H9 (cell line): ENCODE data around the gene ARFGEF2. TPM values are rescaled to one million over a fixed set of nuclear protein-coding genes. Genes with fewer than 3 reads are reported as not detected.

ENCODE experiments used
- DNase-seq: peaks from one replicate; pipeline ENCODE4 v3.0.0-alpha.2; 2017
- H2AFZ ChIP-seq: one replicate; pipeline ENCODE4 v1.6.1; 2013; ENCODE audit warnings: mild to moderate bottlenecking, low read length, control low read depth, moderate library complexity
- H2AK5ac ChIP-seq: 2 replicates; pipeline ENCODE4 v1.6.1; 2013; ENCODE audit warnings: low read length, control low read depth, mixed read lengths; ENCODE audit not compliant: insufficient read length
- H2BK120ac ChIP-seq: one replicate; pipeline ENCODE4 v1.6.1; 2013; ENCODE audit warnings: low read depth, mild to moderate bottlenecking, low read length, control low read depth, inconsistent platforms; ENCODE audit not compliant: poor library complexity, severe bottlenecking
- H2BK12ac ChIP-seq: 2 replicates; pipeline ENCODE4 v1.6.1; 2013; ENCODE audit warnings: low read length, control low read depth, mixed read lengths, low read depth; ENCODE audit not compliant: insufficient read length
- H2BK15ac ChIP-seq: 2 replicates; pipeline ENCODE4 v1.6.1; 2013; ENCODE audit warnings: low read depth, low read length, control low read depth
- H2BK20ac ChIP-seq: one replicate; pipeline ENCODE4 v1.6.1; 2013; ENCODE audit warnings: low read depth, mild to moderate bottlenecking, low read length, control low read depth, inconsistent platforms; ENCODE audit not compliant: poor library complexity, severe bottlenecking
- H2BK5ac ChIP-seq: 2 replicates; pipeline ENCODE4 v1.6.1; 2013; ENCODE audit warnings: low read length, control low read depth, mixed read lengths; ENCODE audit not compliant: insufficient read length
- H3K14ac ChIP-seq: 2 replicates; pipeline ENCODE4 v1.6.1; 2013; ENCODE audit warnings: low read length, control low read depth; ENCODE audit not compliant: insufficient read depth
- H3K18ac ChIP-seq: 2 replicates; pipeline ENCODE4 v1.6.1; 2013; ENCODE audit warnings: low read depth, mild to moderate bottlenecking, mixed read lengths, low read length, control low read depth; ENCODE audit not compliant: insufficient read length
- H3K23ac ChIP-seq: 2 replicates; pipeline ENCODE4 v1.6.1; 2013; ENCODE audit warnings: low read length, control low read depth, mixed read lengths, low read depth; ENCODE audit not compliant: insufficient read length
- H3K23me2 ChIP-seq: 2 replicates; pipeline ENCODE4 v1.6.1; 2013; ENCODE audit warnings: low read depth, mild to moderate bottlenecking, mixed read lengths, low read length, control low read depth; ENCODE audit not compliant: insufficient read length, poor library complexity, severe bottlenecking
- H3K27ac ChIP-seq: 2 replicates; pipeline ENCODE4 v1.5.1; 2013; ENCODE audit warnings: low read length, control low read depth, mixed read lengths, low read depth; ENCODE audit not compliant: insufficient read length
- H3K27me3 ChIP-seq: 2 replicates; pipeline ENCODE4 v1.6.1; 2013; ENCODE audit warnings: low read length, control low read depth, inconsistent platforms; ENCODE audit not compliant: insufficient read depth
- H3K4ac ChIP-seq: 2 replicates; pipeline ENCODE4 v1.6.1; 2013; ENCODE audit warnings: low read depth, mild to moderate bottlenecking, control low read depth, inconsistent platforms, low read length, moderate library complexity
- H3K4me1 ChIP-seq: 2 replicates; pipeline ENCODE4 v1.6.1; 2013; ENCODE audit warnings: low read length, control low read depth, inconsistent platforms; ENCODE audit not compliant: insufficient read depth
- H3K4me2 ChIP-seq: 2 replicates; pipeline ENCODE4 v1.6.1; 2013; ENCODE audit warnings: low read length, control low read depth, mixed read lengths; ENCODE audit not compliant: insufficient read length, insufficient read depth
- H3K56ac ChIP-seq: 2 replicates; pipeline ENCODE4 v1.6.1; 2013; ENCODE audit warnings: low read depth, mild to moderate bottlenecking, mixed read lengths, low read length, control low read depth; ENCODE audit not compliant: insufficient read length
- H3K79me1 ChIP-seq: 2 replicates; pipeline ENCODE4 v1.6.1; 2013; ENCODE audit warnings: low read depth, mild to moderate bottlenecking, moderate library complexity, low read length, control low read depth, inconsistent platforms; ENCODE audit not compliant: insufficient read depth, poor library complexity, severe bottlenecking
- H3K79me2 ChIP-seq: 2 replicates; pipeline ENCODE4 v1.6.1; 2013; ENCODE audit warnings: low read length, control low read depth, inconsistent platforms; ENCODE audit not compliant: insufficient read depth
- H3K9ac ChIP-seq: 2 replicates; pipeline ENCODE4 v1.6.1; 2013; ENCODE audit warnings: low read length, control low read depth, mixed read lengths; ENCODE audit not compliant: insufficient read length; ENCODE audit errors: extremely low read depth
- H3K9me3 ChIP-seq: one replicate; pipeline ENCODE4 v1.6.1; 2013; ENCODE audit warnings: low read depth, low read length, inconsistent platforms; ENCODE audit not compliant: control insufficient read depth
- H3T11ph ChIP-seq: one replicate; pipeline ENCODE4 v1.6.1; 2013; ENCODE audit warnings: mild to moderate bottlenecking, low read length, control low read depth, inconsistent platforms
- H4K20me1 ChIP-seq: one replicate; pipeline ENCODE4 v1.6.1; 2013; ENCODE audit not compliant: control insufficient read depth, insufficient read length, insufficient read depth
- H4K5ac ChIP-seq: 2 replicates; pipeline ENCODE4 v1.6.1; 2013; ENCODE audit warnings: low read depth, mild to moderate bottlenecking, mixed read lengths, low read length, control low read depth; ENCODE audit not compliant: insufficient read length
- H4K8ac ChIP-seq: replicated peaks from 2 replicates; pipeline ENCODE4 v1.6.1; 2013; ENCODE audit warnings: low read length, control low read depth, mixed read lengths, low read depth; ENCODE audit not compliant: insufficient read length
- H4K91ac ChIP-seq: 2 replicates; pipeline ENCODE4 v1.6.1; 2013; ENCODE audit warnings: low read depth, mild to moderate bottlenecking, moderate library complexity, mixed read lengths, low read length, control low read depth; ENCODE audit not compliant: insufficient read length
- H3K27ac Mint-ChIP-seq, 3 experiments: 2 replicates in 2 of 3; 3 replicates in 1 of 3; pipeline ENCODE4 v1.8.0; 2020 to 2021; ENCODE audit warnings: mixed read lengths in 3 of 3, mild to moderate bottlenecking in 1 of 3, moderate library complexity in 1 of 3
- H3K27me3 Mint-ChIP-seq: 2 replicates; pipeline ENCODE4 v1.8.0; 2021; ENCODE audit warnings: low read depth, mild to moderate bottlenecking, moderate library complexity, mixed read lengths
- H3K36me3 Mint-ChIP-seq, 3 experiments: 2 replicates in 2 of 3; 3 replicates in 1 of 3; pipeline ENCODE4 v1.8.0; 2020 to 2021; ENCODE audit warnings: low read depth in 3 of 3, mixed read lengths in 3 of 3; ENCODE audit not compliant: insufficient read depth in 1 of 3
- H3K4me1 Mint-ChIP-seq, 2 experiments: 2 replicates each; pipeline ENCODE4 v1.8.0; 2020; ENCODE audit warnings: mixed read lengths in 2 of 2
- H3K4me3 Mint-ChIP-seq, 2 experiments: 2 replicates in 1 of 2; 3 replicates in 1 of 2; pipeline ENCODE4 v1.8.0; 2020 to 2021; ENCODE audit warnings: mild to moderate bottlenecking in 2 of 2, mixed read lengths in 2 of 2, moderate library complexity in 1 of 2
- H3K9me3 Mint-ChIP-seq, 2 experiments: 2 replicates in 1 of 2; 3 replicates in 1 of 2; pipeline ENCODE4 v1.8.0; 2020; ENCODE audit warnings: mild to moderate bottlenecking in 2 of 2, mixed read lengths in 2 of 2, moderate library complexity in 1 of 2
- WGBS: extraction: QIAGEN DNeasy Blood & Tissue Kit; methylation state at CpG from one replicate; pipeline ENCODE4 v1.1.7; 2013; ENCODE audit warnings: missing lambda C conversion rate, low lambda C conversion rate, mixed read lengths; ENCODE audit not compliant: insufficient read length; ENCODE audit errors: extremely low coverage; 5-methylcytosine and 5-hydroxymethylcytosine counted together
- total RNA-seq: library from RNA; stranded (reverse); gene quantifications from 2 replicates; pipeline ENCODE4 v1.2.1, GENCODE V29; 2021
- TF ChIP-seq, protein P1 (sequence below): fragments of 200-600 bp; sonication (generic); conservative IDR thresholded peaks from 3 replicates; pipeline ENCODE4 v1.8.0; 2021; ENCODE audit warnings: antibody characterized with exemption, mild to moderate bottlenecking

ARFGEF2 gene
- total RNA-seq, 1 experiment from 2014 or later: 16.6 TPM

- Histone ChIP-seq H3K56ac (no peak overlapping the region), H2BK120ac (no peak overlapping the region), H3K23ac (no peak overlapping the region), H2BK5ac (no peak overlapping the region), H3K27me3 (no peaks in the 10 kb centered on the region), H3K4me1 (no peaks in the 10 kb centered on the region), H3K4me2 (no peak overlapping the region), H2AK5ac (no peak overlapping the region), H3K18ac (no peak overlapping the region), H3K79me2 (no peaks in the 10 kb centered on the region), H2BK20ac (no peak overlapping the region), H3K9me3 (peaks cover 17% of the 10 kb centered on the region), H2BK12ac (no peak overlapping the region), H3K23me2 (no peaks in the 10 kb centered on the region), H3K14ac (no peak overlapping the region), H3K27ac (no peak overlapping the region), H3K79me1 (no peaks in the 10 kb centered on the region), H4K8ac (no peak overlapping the region), H3T11ph (no peak overlapping the region), H3K4ac (no peak overlapping the region), H4K5ac (no peak overlapping the region), H4K20me1 (no peaks in the 10 kb centered on the region), H3K9ac (no peak overlapping the region), H2BK15ac (no peak overlapping the region), H4K91ac (no peak overlapping the region), H2AFZ (no peak overlapping the region)
- peaks cover 12 to 17% of the 10 kb centered on the region in 2 experiments for H3K9me3 Mint-ChIP-seq
- H3K27me3 Mint-ChIP-seq: no peaks in the 10 kb centered on the region
- H3K4me3 Mint-ChIP-seq: no peak overlapping the region
- H3K4me1 Mint-ChIP-seq: no peaks in the 10 kb centered on the region
- H3K27ac Mint-ChIP-seq: no peak overlapping the region
- TF ChIP-seq, protein P1, sequence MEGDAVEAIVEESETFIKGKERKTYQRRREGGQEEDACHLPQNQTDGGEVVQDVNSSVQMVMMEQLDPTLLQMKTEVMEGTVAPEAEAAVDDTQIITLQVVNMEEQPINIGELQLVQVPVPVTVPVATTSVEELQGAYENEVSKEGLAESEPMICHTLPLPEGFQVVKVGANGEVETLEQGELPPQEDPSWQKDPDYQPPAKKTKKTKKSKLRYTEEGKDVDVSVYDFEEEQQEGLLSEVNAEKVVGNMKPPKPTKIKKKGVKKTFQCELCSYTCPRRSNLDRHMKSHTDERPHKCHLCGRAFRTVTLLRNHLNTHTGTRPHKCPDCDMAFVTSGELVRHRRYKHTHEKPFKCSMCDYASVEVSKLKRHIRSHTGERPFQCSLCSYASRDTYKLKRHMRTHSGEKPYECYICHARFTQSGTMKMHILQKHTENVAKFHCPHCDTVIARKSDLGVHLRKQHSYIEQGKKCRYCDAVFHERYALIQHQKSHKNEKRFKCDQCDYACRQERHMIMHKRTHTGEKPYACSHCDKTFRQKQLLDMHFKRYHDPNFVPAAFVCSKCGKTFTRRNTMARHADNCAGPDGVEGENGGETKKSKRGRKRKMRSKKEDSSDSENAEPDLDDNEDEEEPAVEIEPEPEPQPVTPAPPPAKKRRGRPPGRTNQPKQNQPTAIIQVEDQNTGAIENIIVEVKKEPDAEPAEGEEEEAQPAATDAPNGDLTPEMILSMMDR: no peak
- no CpG with 5 or more reads among the region's 10 CpGs for WGBS
- DNase-seq: no peak
- peaks cover 52 to 94% (median 67%) of the 10 kb centered on the region in 3 experiments for H3K36me3 Mint-ChIP-seq
Observed at GRCh38 chr20:48984575-48985219, 63.2 kb downstream of the ARFGEF2 start.
